H9 (cell line): ENCODE results near the gene SH3RF3. TPM values are rescaled to one million over a fixed set of nuclear protein-coding genes. Genes with fewer than 3 reads are reported as not detected.

ENCODE experiments used
- DNase-seq: peaks from one replicate; pipeline ENCODE4 v3.0.0-alpha.2; 2017
- H2AFZ ChIP-seq: one replicate; pipeline ENCODE4 v1.6.1; 2013; ENCODE audit warnings: mild to moderate bottlenecking, low read length, control low read depth, moderate library complexity
- H2AK5ac ChIP-seq: 2 replicates; pipeline ENCODE4 v1.6.1; 2013; ENCODE audit warnings: low read length, control low read depth, mixed read lengths; ENCODE audit not compliant: insufficient read length
- H2BK120ac ChIP-seq: one replicate; pipeline ENCODE4 v1.6.1; 2013; ENCODE audit warnings: low read depth, mild to moderate bottlenecking, low read length, control low read depth, inconsistent platforms; ENCODE audit not compliant: poor library complexity, severe bottlenecking
- H2BK12ac ChIP-seq: 2 replicates; pipeline ENCODE4 v1.6.1; 2013; ENCODE audit warnings: low read length, control low read depth, mixed read lengths, low read depth; ENCODE audit not compliant: insufficient read length
- H2BK15ac ChIP-seq: 2 replicates; pipeline ENCODE4 v1.6.1; 2013; ENCODE audit warnings: low read depth, low read length, control low read depth
- H2BK20ac ChIP-seq: one replicate; pipeline ENCODE4 v1.6.1; 2013; ENCODE audit warnings: low read depth, mild to moderate bottlenecking, low read length, control low read depth, inconsistent platforms; ENCODE audit not compliant: poor library complexity, severe bottlenecking
- H2BK5ac ChIP-seq: 2 replicates; pipeline ENCODE4 v1.6.1; 2013; ENCODE audit warnings: low read length, control low read depth, mixed read lengths; ENCODE audit not compliant: insufficient read length
- H3K14ac ChIP-seq: 2 replicates; pipeline ENCODE4 v1.6.1; 2013; ENCODE audit warnings: low read length, control low read depth; ENCODE audit not compliant: insufficient read depth
- H3K18ac ChIP-seq: 2 replicates; pipeline ENCODE4 v1.6.1; 2013; ENCODE audit warnings: low read depth, mild to moderate bottlenecking, mixed read lengths, low read length, control low read depth; ENCODE audit not compliant: insufficient read length
- H3K23ac ChIP-seq: 2 replicates; pipeline ENCODE4 v1.6.1; 2013; ENCODE audit warnings: low read length, control low read depth, mixed read lengths, low read depth; ENCODE audit not compliant: insufficient read length
- H3K23me2 ChIP-seq: 2 replicates; pipeline ENCODE4 v1.6.1; 2013; ENCODE audit warnings: low read depth, mild to moderate bottlenecking, mixed read lengths, low read length, control low read depth; ENCODE audit not compliant: insufficient read length, poor library complexity, severe bottlenecking
- H3K27ac ChIP-seq: 2 replicates; pipeline ENCODE4 v1.5.1; 2013; ENCODE audit warnings: low read length, control low read depth, mixed read lengths, low read depth; ENCODE audit not compliant: insufficient read length
- H3K27me3 ChIP-seq: 2 replicates; pipeline ENCODE4 v1.6.1; 2013; ENCODE audit warnings: low read length, control low read depth, inconsistent platforms; ENCODE audit not compliant: insufficient read depth
- H3K4ac ChIP-seq: 2 replicates; pipeline ENCODE4 v1.6.1; 2013; ENCODE audit warnings: low read depth, mild to moderate bottlenecking, control low read depth, inconsistent platforms, low read length, moderate library complexity
- H3K4me1 ChIP-seq: 2 replicates; pipeline ENCODE4 v1.6.1; 2013; ENCODE audit warnings: low read length, control low read depth, inconsistent platforms; ENCODE audit not compliant: insufficient read depth
- H3K4me2 ChIP-seq: 2 replicates; pipeline ENCODE4 v1.6.1; 2013; ENCODE audit warnings: low read length, control low read depth, mixed read lengths; ENCODE audit not compliant: insufficient read length, insufficient read depth
- H3K56ac ChIP-seq: 2 replicates; pipeline ENCODE4 v1.6.1; 2013; ENCODE audit warnings: low read depth, mild to moderate bottlenecking, mixed read lengths, low read length, control low read depth; ENCODE audit not compliant: insufficient read length
- H3K79me1 ChIP-seq: 2 replicates; pipeline ENCODE4 v1.6.1; 2013; ENCODE audit warnings: low read depth, mild to moderate bottlenecking, moderate library complexity, low read length, control low read depth, inconsistent platforms; ENCODE audit not compliant: insufficient read depth, poor library complexity, severe bottlenecking
- H3K79me2 ChIP-seq: 2 replicates; pipeline ENCODE4 v1.6.1; 2013; ENCODE audit warnings: low read length, control low read depth, inconsistent platforms; ENCODE audit not compliant: insufficient read depth
- H3K9ac ChIP-seq: 2 replicates; pipeline ENCODE4 v1.6.1; 2013; ENCODE audit warnings: low read length, control low read depth, mixed read lengths; ENCODE audit not compliant: insufficient read length; ENCODE audit errors: extremely low read depth
- H3K9me3 ChIP-seq: one replicate; pipeline ENCODE4 v1.6.1; 2013; ENCODE audit warnings: low read depth, low read length, inconsistent platforms; ENCODE audit not compliant: control insufficient read depth
- H3T11ph ChIP-seq: one replicate; pipeline ENCODE4 v1.6.1; 2013; ENCODE audit warnings: mild to moderate bottlenecking, low read length, control low read depth, inconsistent platforms
- H4K20me1 ChIP-seq: one replicate; pipeline ENCODE4 v1.6.1; 2013; ENCODE audit not compliant: control insufficient read depth, insufficient read length, insufficient read depth
- H4K5ac ChIP-seq: 2 replicates; pipeline ENCODE4 v1.6.1; 2013; ENCODE audit warnings: low read depth, mild to moderate bottlenecking, mixed read lengths, low read length, control low read depth; ENCODE audit not compliant: insufficient read length
- H4K8ac ChIP-seq: replicated peaks from 2 replicates; pipeline ENCODE4 v1.6.1; 2013; ENCODE audit warnings: low read length, control low read depth, mixed read lengths, low read depth; ENCODE audit not compliant: insufficient read length
- H4K91ac ChIP-seq: 2 replicates; pipeline ENCODE4 v1.6.1; 2013; ENCODE audit warnings: low read depth, mild to moderate bottlenecking, moderate library complexity, mixed read lengths, low read length, control low read depth; ENCODE audit not compliant: insufficient read length
- H3K27ac Mint-ChIP-seq, 3 experiments: 2 replicates in 2 of 3; 3 replicates in 1 of 3; pipeline ENCODE4 v1.8.0; 2020 to 2021; ENCODE audit warnings: mixed read lengths in 3 of 3, mild to moderate bottlenecking in 1 of 3, moderate library complexity in 1 of 3
- H3K27me3 Mint-ChIP-seq: 2 replicates; pipeline ENCODE4 v1.8.0; 2021; ENCODE audit warnings: low read depth, mild to moderate bottlenecking, moderate library complexity, mixed read lengths
- H3K36me3 Mint-ChIP-seq, 3 experiments: 2 replicates in 2 of 3; 3 replicates in 1 of 3; pipeline ENCODE4 v1.8.0; 2020 to 2021; ENCODE audit warnings: low read depth in 3 of 3, mixed read lengths in 3 of 3; ENCODE audit not compliant: insufficient read depth in 1 of 3
- H3K4me1 Mint-ChIP-seq, 2 experiments: 2 replicates each; pipeline ENCODE4 v1.8.0; 2020; ENCODE audit warnings: mixed read lengths in 2 of 2
- H3K4me3 Mint-ChIP-seq, 2 experiments: 2 replicates in 1 of 2; 3 replicates in 1 of 2; pipeline ENCODE4 v1.8.0; 2020 to 2021; ENCODE audit warnings: mild to moderate bottlenecking in 2 of 2, mixed read lengths in 2 of 2, moderate library complexity in 1 of 2
- H3K9me3 Mint-ChIP-seq, 2 experiments: 2 replicates in 1 of 2; 3 replicates in 1 of 2; pipeline ENCODE4 v1.8.0; 2020; ENCODE audit warnings: mild to moderate bottlenecking in 2 of 2, mixed read lengths in 2 of 2, moderate library complexity in 1 of 2
- CTCF ChIP-seq: fragments of 200-600 bp; sonication (generic); conservative IDR thresholded peaks from 3 replicates; pipeline ENCODE4 v1.8.0; 2021; ENCODE audit warnings: antibody characterized with exemption, mild to moderate bottlenecking
- WGBS: extraction: QIAGEN DNeasy Blood & Tissue Kit; methylation state at CpG from one replicate; pipeline ENCODE4 v1.1.7; 2013; ENCODE audit warnings: missing lambda C conversion rate, low lambda C conversion rate, mixed read lengths; ENCODE audit not compliant: insufficient read length; ENCODE audit errors: extremely low coverage; 5-methylcytosine and 5-hydroxymethylcytosine counted together
- total RNA-seq: library from RNA; stranded (reverse); gene quantifications from 2 replicates; pipeline ENCODE4 v1.2.1, GENCODE V29; 2021

The SH3RF3 gene
- total RNA-seq, 1 experiment from 2014 or later = 0.46 TPM

DNA sequence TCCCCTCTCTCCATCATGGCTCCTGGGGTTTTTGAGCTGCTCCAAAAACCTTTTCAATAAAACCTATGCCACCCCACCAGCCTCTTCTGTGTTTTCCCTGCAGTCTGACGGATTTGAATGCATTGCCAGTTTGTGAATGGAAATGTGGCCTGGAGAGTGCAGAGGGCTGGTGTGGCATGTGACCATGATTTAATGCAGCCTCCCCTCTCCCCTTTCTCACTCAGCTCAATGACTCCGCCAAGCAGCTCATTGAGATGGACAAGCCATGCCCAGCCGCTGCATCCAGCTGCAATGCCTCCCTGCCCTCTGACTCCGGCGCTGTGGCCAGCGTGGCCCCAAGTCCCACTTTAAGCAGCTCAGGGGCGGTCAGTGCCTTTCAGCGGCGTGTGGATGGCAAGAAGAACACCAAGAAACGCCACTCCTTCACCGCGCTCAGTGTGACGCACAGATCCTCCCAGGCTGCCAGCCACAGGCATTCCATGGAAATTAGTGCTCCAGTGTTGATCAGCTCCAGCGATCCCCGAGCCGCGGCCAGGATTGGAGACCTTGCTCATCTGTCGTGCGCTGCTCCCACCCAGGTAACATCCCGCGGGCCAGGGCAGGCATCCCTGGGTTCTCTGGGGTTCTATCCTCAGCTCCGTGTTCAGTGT, 269.5 kb downstream of the SH3RF3 start:
- Histone ChIP-seq H2BK120ac (no peak overlapping the region), H3K79me1 (no peaks in the 10 kb centered on the region), H3K14ac (no peak overlapping the region; the same call in 1 of the 2 replicates), H4K5ac (no peak overlapping the region), H3K23ac (no peak overlapping the region), H2BK20ac (no peak overlapping the region), H3T11ph (no peak overlapping the region), H3K23me2 (no peaks in the 10 kb centered on the region), H4K91ac (no peak overlapping the region), H3K4me2 (no peak overlapping the region), H3K4ac (no peak overlapping the region), H2AK5ac (no peak overlapping the region), H2BK12ac (no peak overlapping the region), H4K20me1 (no peaks in the 10 kb centered on the region), H2AFZ (no peak overlapping the region), H2BK15ac (no peak overlapping the region), H3K27me3 (no peaks in the 10 kb centered on the region), H3K79me2 (no peaks in the 10 kb centered on the region), H3K18ac (no peak overlapping the region), H3K9ac (no peak overlapping the region), H3K56ac (no peak overlapping the region), H3K4me1 (no peaks in the 10 kb centered on the region), H3K9me3 (no peaks in the 10 kb centered on the region), H3K27ac (no peak overlapping the region), H4K8ac (no peak overlapping the region), H2BK5ac (no peak overlapping the region)
- Mint-ChIP-seq H3K4me3 (no peak overlapping the region), H3K4me1 (peaks cover 0 to 15% of the 10 kb centered on the region in 2 experiments), H3K27ac (no peak overlapping the region; a peak in 3 of 7 replicates), H3K27me3 (peaks cover 4% of the 10 kb centered on the region), H3K9me3 (no peaks in the 10 kb centered on the region), H3K36me3 (no peaks in the 10 kb centered on the region)
- WGBS = no CpG with 5 or more reads among the region's 22 CpGs
- no peak for DNase-seq
- no peak for TF ChIP-seq CTCF
